ENCODE results near the gene PPFIBP2.

DNA sequence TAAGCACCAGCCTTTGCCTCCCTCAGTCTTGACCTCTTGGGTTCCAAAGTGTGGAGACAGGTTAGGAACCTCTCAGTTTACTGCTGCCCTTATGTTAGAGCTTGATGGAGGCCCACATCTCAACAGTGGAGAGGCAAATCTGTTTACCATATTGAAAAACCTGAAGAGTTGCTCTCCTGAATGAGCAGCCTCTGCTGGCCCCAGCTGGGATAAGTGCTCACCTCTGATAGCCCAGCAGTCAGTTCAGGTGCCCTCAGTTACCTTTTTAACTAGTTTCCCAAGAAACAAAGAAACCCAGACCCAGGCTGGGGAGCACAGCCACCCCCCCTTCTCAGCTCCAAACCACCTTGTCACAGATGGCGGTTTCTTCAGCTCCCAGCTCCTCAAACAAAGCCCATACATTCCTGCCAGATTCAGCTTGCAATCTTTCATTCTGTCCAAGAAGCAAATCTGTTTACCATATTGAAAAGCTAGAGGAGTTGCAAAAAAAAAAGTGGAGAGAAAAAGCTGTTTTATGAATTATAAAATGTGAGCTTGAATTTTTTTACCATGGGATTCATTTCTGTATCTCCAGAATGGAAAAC, 57.2 kb downstream of the PPFIBP2 start:
- no peak for TF ChIP-seq CTCF (IDR thresholded peaks at IDR 0.05)
- no peak for TF ChIP-seq POLR2A (IDR thresholded peaks at IDR 0.05)
